Measurements from ENCODE around the gene CPNE2.

The CPNE2 gene

GRCh38 chr16:57130950-57131321, 38.6 kb downstream of the CPNE2 start:
- no peak for DNase-seq (ENCODE audit: low spot score)
- no peaks in the 10 kb centered on the region for H3K27me3 ChIP-seq (ENCODE audit: insufficient read depth, poor library complexity, severe bottlenecking)
- H3K36me3 ChIP-seq (ENCODE audit: low read depth): no peaks in the 10 kb centered on the region
- ATAC-seq (ENCODE audit: low read depth): no peak
- peaks cover 4% of the 10 kb centered on the region for H3K4me1 ChIP-seq (ENCODE audit: insufficient read depth, poor library complexity, severe bottlenecking)
- no peak overlapping the region for H3K4me3 ChIP-seq (ENCODE audit: severe bottlenecking)
- no peak overlapping the region for H3K27ac ChIP-seq (ENCODE audit: poor library complexity, severe bottlenecking)
- no peaks in the 10 kb centered on the region for H3K9me3 ChIP-seq (ENCODE audit: severe bottlenecking)
- no peak for TF ChIP-seq CTCF (IDR thresholded peaks at IDR 0.05; ENCODE audit: poor library complexity, severe bottlenecking)

GRCh38 chr16:57131351-57131970, 39.1 kb downstream of the CPNE2 start:
- Histone ChIP-seq H3K4me1 (ENCODE audit: insufficient read depth, poor library complexity, severe bottlenecking) (peaks cover 4% of the 10 kb centered on the region), H3K27me3 (ENCODE audit: insufficient read depth, poor library complexity, severe bottlenecking) (no peaks in the 10 kb centered on the region), H3K4me3 (ENCODE audit: severe bottlenecking) (no peak overlapping the region), H3K36me3 (ENCODE audit: low read depth) (no peaks in the 10 kb centered on the region), H3K27ac (ENCODE audit: poor library complexity, severe bottlenecking) (no peak overlapping the region), H3K9me3 (ENCODE audit: severe bottlenecking) (no peaks in the 10 kb centered on the region)
- no peak for TF ChIP-seq CTCF (IDR thresholded peaks at IDR 0.05; ENCODE audit: poor library complexity, severe bottlenecking)
- no peak for DNase-seq (ENCODE audit: low spot score)
- ATAC-seq (ENCODE audit: low read depth): no peak

GRCh38 chr16:57132470-57132869, 40.1 kb downstream of the CPNE2 start:
- ATAC-seq (ENCODE audit: low read depth) (no peak), DNase-seq (ENCODE audit: low spot score) (no peak)
- Histone ChIP-seq H3K9me3 (ENCODE audit: severe bottlenecking) (no peaks in the 10 kb centered on the region), H3K27ac (ENCODE audit: poor library complexity, severe bottlenecking) (no peak overlapping the region), H3K36me3 (ENCODE audit: low read depth) (no peaks in the 10 kb centered on the region), H3K4me1 (ENCODE audit: insufficient read depth, poor library complexity, severe bottlenecking) (peaks cover 4% of the 10 kb centered on the region), H3K4me3 (ENCODE audit: severe bottlenecking) (no peak overlapping the region), H3K27me3 (ENCODE audit: insufficient read depth, poor library complexity, severe bottlenecking) (no peaks in the 10 kb centered on the region)
- TF ChIP-seq CTCF (IDR thresholded peaks at IDR 0.05; ENCODE audit: poor library complexity, severe bottlenecking): no peak

DNA sequence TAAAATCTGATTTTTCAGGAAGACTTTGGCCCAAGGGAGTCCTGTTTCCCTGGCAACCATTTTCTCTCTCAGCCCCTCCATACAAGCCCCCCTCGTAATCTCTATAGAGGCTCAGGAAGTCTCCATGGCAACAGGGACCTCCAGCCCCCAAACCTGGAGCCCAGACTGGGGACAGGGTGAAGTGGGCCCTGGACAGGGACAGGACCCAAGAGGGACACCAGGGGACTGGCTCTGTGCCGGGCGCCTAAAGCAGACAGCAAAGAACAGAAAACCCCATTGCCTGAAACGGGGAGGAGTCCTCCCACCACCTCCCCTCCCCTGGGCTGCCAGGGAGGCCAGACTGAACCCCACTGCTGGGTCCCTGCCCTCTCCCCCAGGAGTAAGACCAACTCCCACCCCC, 40.6 kb downstream of the CPNE2 start:
- Histone ChIP-seq H3K4me1 (ENCODE audit: insufficient read depth, poor library complexity, severe bottlenecking) (peaks cover 4% of the 10 kb centered on the region), H3K9me3 (ENCODE audit: severe bottlenecking) (no peaks in the 10 kb centered on the region), H3K27ac (ENCODE audit: poor library complexity, severe bottlenecking) (no peak overlapping the region), H3K36me3 (ENCODE audit: low read depth) (no peaks in the 10 kb centered on the region), H3K27me3 (ENCODE audit: insufficient read depth, poor library complexity, severe bottlenecking) (no peaks in the 10 kb centered on the region), H3K4me3 (ENCODE audit: severe bottlenecking) (no peak overlapping the region)
- ATAC-seq (ENCODE audit: low read depth) (no peak), DNase-seq (ENCODE audit: low spot score) (no peak)
- no peak for TF ChIP-seq CTCF (IDR thresholded peaks at IDR 0.05; ENCODE audit: poor library complexity, severe bottlenecking)

- Histone ChIP-seq H3K27ac (ENCODE audit: poor library complexity, severe bottlenecking) (no peak overlapping the region), H3K4me1 (ENCODE audit: insufficient read depth, poor library complexity, severe bottlenecking) (peaks cover 4% of the 10 kb centered on the region)
Observed at GRCh38 chr16:57133886-57134285, 41.5 kb downstream of the CPNE2 start.

More at GRCh38 chr16:57133886-57134285, 41.5 kb downstream of the CPNE2 start:
- 0 out of 3 replicates have a peak, but pooled peaks have one; percentile 15 for ATAC-seq (ENCODE audit: low read depth)
- no peak overlapping the region for H3K4me3 ChIP-seq (ENCODE audit: severe bottlenecking)
- no peak for DNase-seq (ENCODE audit: low spot score)
- no peaks in the 10 kb centered on the region for H3K36me3 ChIP-seq (ENCODE audit: low read depth)
- H3K9me3 ChIP-seq (ENCODE audit: severe bottlenecking): no peaks in the 10 kb centered on the region
- no peak for TF ChIP-seq CTCF (IDR thresholded peaks at IDR 0.05; ENCODE audit: poor library complexity, severe bottlenecking)
- H3K27me3 ChIP-seq (ENCODE audit: insufficient read depth, poor library complexity, severe bottlenecking): no peaks in the 10 kb centered on the region
